VCaP (cell line): ENCODE data around the gene CD48.
"Not testable (repeated sequence)": the region's sequence is repeated elsewhere in the genome, so short reads cannot be mapped to it uniquely, and the experiment has no call there.

Experiments used
- H3K27ac ChIP-seq: fragments of 450-650 bp; 2 replicates; pipeline ENCODE4 v1.5.1; 2017
- TF ChIP-seq, protein P1 (sequence below): fragments of 450-650 bp; conservative IDR thresholded peaks from 2 replicates; pipeline ENCODE4 v1.5.1; 2017; ENCODE audit warnings: mild to moderate bottlenecking, moderate library complexity

Gene CD48

DNA sequence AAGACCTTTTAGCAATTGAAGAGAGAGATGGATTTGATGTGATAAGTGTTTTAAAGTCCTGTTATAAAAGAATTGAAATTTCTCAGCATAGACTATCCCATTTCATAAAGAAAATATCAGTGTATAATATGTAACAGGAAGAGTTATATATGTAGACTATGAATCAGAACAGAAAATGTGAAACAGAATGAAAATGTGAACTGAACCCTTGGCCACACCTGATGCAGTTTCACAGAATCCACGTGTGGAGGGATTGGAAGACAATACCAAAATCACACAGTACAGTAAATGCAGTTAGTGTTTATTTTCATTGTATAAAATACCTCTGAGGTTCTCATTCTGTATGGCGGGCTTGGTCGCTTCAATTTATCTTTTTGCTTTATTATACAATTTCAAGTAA is 54.9 kb downstream of the CD48 start:
- no peak overlapping the region for H3K27ac ChIP-seq
- TF ChIP-seq, protein P1, sequence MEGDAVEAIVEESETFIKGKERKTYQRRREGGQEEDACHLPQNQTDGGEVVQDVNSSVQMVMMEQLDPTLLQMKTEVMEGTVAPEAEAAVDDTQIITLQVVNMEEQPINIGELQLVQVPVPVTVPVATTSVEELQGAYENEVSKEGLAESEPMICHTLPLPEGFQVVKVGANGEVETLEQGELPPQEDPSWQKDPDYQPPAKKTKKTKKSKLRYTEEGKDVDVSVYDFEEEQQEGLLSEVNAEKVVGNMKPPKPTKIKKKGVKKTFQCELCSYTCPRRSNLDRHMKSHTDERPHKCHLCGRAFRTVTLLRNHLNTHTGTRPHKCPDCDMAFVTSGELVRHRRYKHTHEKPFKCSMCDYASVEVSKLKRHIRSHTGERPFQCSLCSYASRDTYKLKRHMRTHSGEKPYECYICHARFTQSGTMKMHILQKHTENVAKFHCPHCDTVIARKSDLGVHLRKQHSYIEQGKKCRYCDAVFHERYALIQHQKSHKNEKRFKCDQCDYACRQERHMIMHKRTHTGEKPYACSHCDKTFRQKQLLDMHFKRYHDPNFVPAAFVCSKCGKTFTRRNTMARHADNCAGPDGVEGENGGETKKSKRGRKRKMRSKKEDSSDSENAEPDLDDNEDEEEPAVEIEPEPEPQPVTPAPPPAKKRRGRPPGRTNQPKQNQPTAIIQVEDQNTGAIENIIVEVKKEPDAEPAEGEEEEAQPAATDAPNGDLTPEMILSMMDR = no peak

- TF ChIP-seq, protein P1 = no peak
- no peak overlapping the region for H3K27ac ChIP-seq
These were observed 58.0 kb downstream of the CD48 start for GRCh38 chr1:160653620-160654016.

DNA sequence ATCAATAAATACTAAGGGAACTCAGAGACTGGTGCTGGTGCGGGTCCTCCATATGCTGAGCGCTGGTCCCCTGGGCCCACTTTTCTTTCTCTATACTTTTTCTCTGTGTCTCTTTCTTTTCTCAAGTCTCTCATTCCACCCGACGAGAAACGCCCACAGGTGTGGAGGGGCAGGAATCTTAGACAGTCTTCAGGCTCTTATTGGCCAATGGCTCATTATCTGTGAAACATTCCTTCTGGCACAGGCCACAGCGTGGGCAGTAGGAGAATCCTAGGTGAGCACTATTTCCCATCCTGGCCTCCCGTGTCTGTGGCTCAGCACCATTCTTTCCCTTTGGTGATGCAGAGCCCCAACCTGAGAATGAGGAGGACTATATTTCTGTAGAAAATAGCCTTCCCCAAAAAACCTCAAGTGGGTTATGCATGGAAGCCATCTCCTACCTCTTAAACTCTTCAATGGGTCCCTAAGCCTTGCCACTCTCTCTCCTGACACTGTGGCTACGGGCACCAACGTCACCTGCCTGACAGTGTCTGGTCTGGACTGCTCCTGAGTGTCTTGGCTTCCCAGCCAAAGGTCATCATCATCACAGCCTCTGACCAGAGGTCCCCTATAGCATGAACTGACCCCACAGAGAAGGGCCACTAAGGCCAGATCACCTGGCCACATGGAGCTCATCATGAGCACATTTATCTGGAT is 58.5 kb downstream of the CD48 start:
- TF ChIP-seq, protein P1 = no peak
- no peak overlapping the region for H3K27ac ChIP-seq

DNA sequence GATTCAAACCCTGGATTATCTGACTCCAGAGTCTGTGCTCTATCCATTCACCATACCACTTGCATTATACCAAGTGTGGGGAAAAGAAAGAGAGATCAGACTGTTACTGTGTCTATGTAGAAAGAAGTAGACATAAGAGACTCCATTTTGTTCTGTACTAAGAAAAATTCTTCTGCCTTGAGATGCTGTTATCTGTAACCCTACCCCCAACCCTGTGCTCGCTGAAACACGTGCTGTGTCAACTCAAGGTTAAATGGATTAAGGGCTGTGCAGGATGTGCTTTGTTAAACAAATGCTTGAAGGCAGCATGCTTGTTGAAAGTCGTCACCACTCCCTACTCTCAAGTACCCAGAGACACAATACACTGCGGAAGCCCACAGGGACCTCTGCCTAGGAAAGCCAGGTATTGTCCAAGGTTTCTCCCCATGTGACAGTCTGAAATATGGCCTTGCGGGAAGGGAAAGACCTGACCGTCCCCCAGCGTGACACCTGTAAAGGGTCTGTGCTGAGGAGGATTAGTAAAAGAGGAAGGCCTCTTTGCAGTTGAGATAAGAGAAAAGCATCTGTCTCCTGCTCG is 59.5 kb downstream of the CD48 start:
- H3K27ac ChIP-seq = not testable (repeated sequence)

GRCh38 chr1:160651433-160652064 is 60.1 kb downstream of the CD48 start:
- TF ChIP-seq, protein P1 = no peak
- H3K27ac ChIP-seq = no peak overlapping the region

GRCh38 chr1:160647329-160647720 is 64.3 kb downstream of the CD48 start:
- H3K27ac ChIP-seq = no peak overlapping the region
- TF ChIP-seq, protein P1 = no peak

GRCh38 chr1:160646711-160647328 is 64.8 kb downstream of the CD48 start, which contains the start of gene SLAMF1:
SLAMF1 (minus strand) TSS chr1:160647044; CDS start chr1:160646945, 99 bp downstream.
- H3K27ac ChIP-seq = no peak within 1 kb of the TSS
- TF ChIP-seq, protein P1 = no peak
